GM19193 (cell line): ENCODE results near the gene PODNL1.

Experiments used
- POLR2A ChIP-seq: IDR thresholded peaks from 4 replicates; pipeline ENCODE4 v1.6.1; 2011; ENCODE audit not compliant: insufficient read depth, insufficient read length; ENCODE audit errors: extremely low read depth

Gene PODNL1

GRCh38 chr19:13881251-13881691, 56.9 kb downstream of the PODNL1 start:
- TF ChIP-seq POLR2A = no peak
